Measurements from ENCODE around the gene EIF3D.

Gene EIF3D

DNA sequence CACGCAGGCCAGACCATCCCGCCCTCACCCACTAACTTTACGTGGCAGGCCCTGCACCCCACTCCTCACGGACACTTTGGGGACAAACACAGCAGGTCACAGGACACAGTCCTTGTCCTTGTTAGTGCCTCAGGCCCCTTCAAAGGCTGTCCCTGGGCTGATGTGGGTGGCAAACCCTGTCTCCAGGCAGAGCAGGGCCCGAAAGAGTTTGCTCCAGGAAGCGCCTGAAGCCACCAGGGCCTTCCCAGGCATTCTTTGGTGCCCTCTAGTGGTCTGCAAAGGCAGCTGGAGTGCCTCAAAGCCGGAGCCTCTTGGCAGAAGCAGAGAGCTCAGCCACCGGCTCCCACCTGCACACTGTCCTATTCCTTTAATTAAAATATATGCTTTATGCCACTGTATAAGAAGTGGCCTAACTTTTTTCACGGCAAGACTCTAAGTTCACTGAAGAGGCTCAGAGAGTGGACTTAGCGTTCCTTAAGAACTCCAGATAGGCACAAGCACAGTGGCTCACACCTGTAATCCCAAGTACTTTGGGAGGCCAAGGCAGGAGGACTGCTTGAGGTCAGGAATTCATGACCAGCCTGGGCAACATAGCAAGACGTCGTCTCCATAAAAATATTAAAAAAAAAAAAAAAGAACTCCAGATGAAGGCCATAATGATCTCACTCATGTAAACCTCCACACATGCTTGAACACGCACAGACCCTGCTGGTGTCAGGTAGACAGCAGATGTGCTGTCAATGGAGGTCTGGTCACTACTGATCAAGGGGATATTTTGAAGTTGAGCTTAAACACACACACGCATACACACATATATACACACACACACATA lies 58.6 kb downstream of the EIF3D start:
- H3K27ac ChIP-seq, result peak overlapping the region; percentile 48
- TF ChIP-seq, protein P1, sequence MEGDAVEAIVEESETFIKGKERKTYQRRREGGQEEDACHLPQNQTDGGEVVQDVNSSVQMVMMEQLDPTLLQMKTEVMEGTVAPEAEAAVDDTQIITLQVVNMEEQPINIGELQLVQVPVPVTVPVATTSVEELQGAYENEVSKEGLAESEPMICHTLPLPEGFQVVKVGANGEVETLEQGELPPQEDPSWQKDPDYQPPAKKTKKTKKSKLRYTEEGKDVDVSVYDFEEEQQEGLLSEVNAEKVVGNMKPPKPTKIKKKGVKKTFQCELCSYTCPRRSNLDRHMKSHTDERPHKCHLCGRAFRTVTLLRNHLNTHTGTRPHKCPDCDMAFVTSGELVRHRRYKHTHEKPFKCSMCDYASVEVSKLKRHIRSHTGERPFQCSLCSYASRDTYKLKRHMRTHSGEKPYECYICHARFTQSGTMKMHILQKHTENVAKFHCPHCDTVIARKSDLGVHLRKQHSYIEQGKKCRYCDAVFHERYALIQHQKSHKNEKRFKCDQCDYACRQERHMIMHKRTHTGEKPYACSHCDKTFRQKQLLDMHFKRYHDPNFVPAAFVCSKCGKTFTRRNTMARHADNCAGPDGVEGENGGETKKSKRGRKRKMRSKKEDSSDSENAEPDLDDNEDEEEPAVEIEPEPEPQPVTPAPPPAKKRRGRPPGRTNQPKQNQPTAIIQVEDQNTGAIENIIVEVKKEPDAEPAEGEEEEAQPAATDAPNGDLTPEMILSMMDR (conservative IDR thresholded peaks at IDR 0.05), result peak; percentile 96

DNA sequence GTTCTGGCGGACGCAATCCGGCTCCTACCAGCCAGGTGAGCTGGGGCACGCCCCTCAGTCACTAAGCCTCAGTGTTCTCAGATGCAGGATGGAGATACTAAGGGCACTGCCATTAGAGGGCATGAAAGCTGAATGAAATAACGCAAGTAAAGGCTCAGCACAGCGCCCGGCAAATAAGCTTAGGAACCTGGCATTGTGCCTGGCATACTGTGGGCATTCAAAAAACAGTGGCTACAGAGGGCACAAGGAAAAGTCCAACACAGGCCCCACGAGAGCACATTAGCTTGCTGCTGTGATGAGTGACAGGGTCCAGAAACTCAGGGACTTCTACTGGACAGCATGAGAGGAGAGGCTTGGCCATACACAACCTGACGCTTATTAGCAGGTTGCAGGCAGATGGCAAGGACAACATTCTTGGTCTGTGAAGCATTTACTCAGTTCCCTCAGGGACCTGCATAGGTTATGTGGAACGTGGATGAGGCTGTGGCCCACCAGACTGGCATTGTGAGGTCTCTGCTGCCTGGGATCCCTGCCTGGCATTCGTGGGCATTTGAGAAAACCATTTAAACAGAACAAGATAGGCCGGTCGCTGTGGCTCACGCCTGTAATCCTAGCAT lies 59.8 kb downstream of the EIF3D start:
- peak overlapping the region; percentile 48 for H3K27ac ChIP-seq

GRCh38 chr22:36467946-36468345 lies 61.0 kb downstream of the EIF3D start:
- TF ChIP-seq, protein P1 (conservative IDR thresholded peaks at IDR 0.05), result no peak
- H3K27ac ChIP-seq, result no peak overlapping the region

More for the DNA sequence above, 59.8 kb downstream of the EIF3D start:
- TF ChIP-seq, protein P1 (conservative IDR thresholded peaks at IDR 0.05), result no peak

GRCh38 chr22:36467042-36467810 lies 61.7 kb downstream of the EIF3D start:
- TF ChIP-seq, protein P1 (conservative IDR thresholded peaks at IDR 0.05), result no peak
- no peak overlapping the region for H3K27ac ChIP-seq

DNA sequence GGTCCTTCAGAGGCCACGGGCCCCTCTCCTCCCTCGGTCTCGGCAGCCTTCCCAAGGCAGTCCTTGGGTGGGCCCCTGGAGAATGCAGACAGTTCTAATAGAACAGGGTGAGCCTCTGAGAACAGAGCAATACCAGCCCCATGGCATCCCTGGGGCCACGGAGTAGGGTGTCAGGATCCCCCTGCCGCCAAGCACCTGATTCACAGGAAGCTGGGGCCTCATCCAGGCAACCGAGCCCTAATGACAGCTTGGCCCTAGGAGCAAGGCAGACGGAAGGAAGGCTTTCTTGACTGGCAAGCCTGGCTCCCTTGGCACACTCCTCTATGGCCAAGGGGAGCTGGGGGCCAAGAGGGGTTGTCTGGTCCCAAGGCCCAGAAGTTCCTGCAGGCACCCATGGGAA lies 62.7 kb downstream of the EIF3D start:
- TF ChIP-seq, protein P1 (conservative IDR thresholded peaks at IDR 0.05), result no peak
- no peak overlapping the region for H3K27ac ChIP-seq

- H3K27ac ChIP-seq, result no peak overlapping the region
- TF ChIP-seq, protein P1 (conservative IDR thresholded peaks at IDR 0.05), result no peak
Measured at GRCh38 chr22:36465232-36466021, 63.5 kb downstream of the EIF3D start.

All from VCaP (cell line).